GM23338 (cell line): ENCODE measurements around the gene MYDGF. TPM values are rescaled to one million over a fixed set of nuclear protein-coding genes. Genes with fewer than 3 reads are reported as not detected.

ENCODE experiments used
- ATAC-seq: fragments of 200-7000 bp; cut with Tn5 transposase; 3 replicates; pipeline ENCODE4 v1.9.1; 2020
- DNase-seq: peaks from one replicate; pipeline ENCODE4 v3.0.0-alpha.2; 2015; ENCODE audit warnings: low spot score
- H2AFZ ChIP-seq: fragments of 200-600 bp; sonication (generic); 2 replicates; pipeline ENCODE4 v1.8.0; 2016; ENCODE audit warnings: antibody characterized with exemption, mild to moderate bottlenecking, moderate library complexity
- H3F3A ChIP-seq: fragments of 200-600 bp; sonication (generic); replicated peaks from 2 replicates; pipeline ENCODE4 v1.8.0; 2017; ENCODE audit warnings: antibody characterized with exemption, mixed run types, low read depth
- H3K27ac ChIP-seq: fragments of 200-600 bp; sonication (generic); 2 replicates; pipeline ENCODE4 v1.6.1; 2016; ENCODE audit warnings: low read depth
- H3K27me3 ChIP-seq: fragments of 200-600 bp; sonication (generic); 2 replicates; pipeline ENCODE4 v1.8.0; 2016; ENCODE audit warnings: mild to moderate bottlenecking, mixed run types, moderate library complexity; ENCODE audit not compliant: insufficient read depth
- H3K36me3 ChIP-seq: fragments of 200-600 bp; sonication (generic); 2 replicates; pipeline ENCODE4 v1.8.0; 2016; ENCODE audit warnings: mild to moderate bottlenecking; ENCODE audit not compliant: insufficient read depth
- H3K4me1 ChIP-seq: fragments of 200-600 bp; sonication (generic); 2 replicates; pipeline ENCODE4 v1.8.0; 2016; ENCODE audit warnings: mild to moderate bottlenecking, moderate library complexity; ENCODE audit not compliant: insufficient read depth
- H3K4me2 ChIP-seq: fragments of 200-600 bp; sonication (generic); 2 replicates; pipeline ENCODE4 v1.7.1; 2017; ENCODE audit warnings: mixed run types
- H3K4me3 ChIP-seq: fragments of 200-600 bp; sonication (generic); 2 replicates; pipeline ENCODE4 v1.6.1; 2016; ENCODE audit warnings: mixed run types
- H3K79me2 ChIP-seq: fragments of 200-600 bp; sonication (generic); replicated peaks from 2 replicates; pipeline ENCODE4 v1.8.0; 2017; ENCODE audit warnings: mild to moderate bottlenecking; ENCODE audit not compliant: insufficient read depth
- H3K9me2 ChIP-seq: fragments of 200-600 bp; sonication (generic); 2 replicates; pipeline ENCODE4 v1.8.0; 2017; ENCODE audit not compliant: insufficient read depth
- H4K20me1 ChIP-seq: fragments of 200-600 bp; sonication (generic); replicated peaks from 2 replicates; pipeline ENCODE4 v1.8.0; 2017; ENCODE audit warnings: mild to moderate bottlenecking; ENCODE audit not compliant: insufficient read depth
- H3K27ac Mint-ChIP-seq: 2 replicates; pipeline ENCODE4 v1.8.0; 2020; ENCODE audit warnings: inconsistent platforms, mild to moderate bottlenecking, moderate library complexity, mixed read lengths
- H3K27me3 Mint-ChIP-seq: 3 replicates; pipeline ENCODE4 v1.8.0; 2022; ENCODE audit warnings: low read depth, mild to moderate bottlenecking, moderate library complexity, mixed read lengths, inconsistent platforms; ENCODE audit not compliant: insufficient read depth, poor library complexity
- H3K36me3 Mint-ChIP-seq: 3 replicates; pipeline ENCODE4 v1.8.0; 2021; ENCODE audit warnings: low read depth, mild to moderate bottlenecking, inconsistent platforms, moderate library complexity, mixed read lengths
- H3K4me1 Mint-ChIP-seq: 3 replicates; pipeline ENCODE4 v1.8.0; 2020; ENCODE audit warnings: mild to moderate bottlenecking, inconsistent platforms, mixed read lengths
- H3K4me3 Mint-ChIP-seq: 3 replicates; pipeline ENCODE4 v1.8.0; 2021; ENCODE audit warnings: moderate library complexity, mild to moderate bottlenecking, inconsistent platforms, mixed read lengths
- H3K9me3 Mint-ChIP-seq: 3 replicates; pipeline ENCODE4 v1.8.0; 2020; ENCODE audit warnings: moderate library complexity, mild to moderate bottlenecking, inconsistent platforms, mixed read lengths
- CREB1 ChIP-seq: fragments of 250-450 bp; sonication (Bioruptor Pico); IDR thresholded peaks from 2 replicates; pipeline ENCODE4 v1.5.0; 2020; ENCODE audit warnings: low read depth, mild to moderate bottlenecking, moderate library complexity
- EZH2 ChIP-seq: fragments of 200-600 bp; sonication (generic); IDR thresholded peaks from one replicate; pipeline ENCODE4 v1.8.0; 2017; ENCODE audit warnings: antibody characterized with exemption, mild to moderate bottlenecking, low read depth; ENCODE audit not compliant: unreplicated experiment
- EZH2phosphoT487 ChIP-seq: fragments of 200-600 bp; sonication (generic); IDR thresholded peaks from one replicate; pipeline ENCODE4 v1.8.1; 2018; ENCODE audit warnings: antibody characterized with exemption; ENCODE audit not compliant: unreplicated experiment
- NANOG ChIP-seq: IDR thresholded peaks from 2 replicates; pipeline ENCODE4 v1.6.1; 2016; ENCODE audit warnings: antibody characterized with exemption, borderline replicate concordance
- POLR2AphosphoS5 ChIP-seq: IDR thresholded peaks from 2 replicates; pipeline ENCODE4 v1.6.1; 2016; ENCODE audit warnings: antibody characterized with exemption, low read depth
- STAT1 ChIP-seq: IDR thresholded peaks from one replicate; pipeline ENCODE4 v1.6.1; 2016; ENCODE audit warnings: antibody characterized with exemption; ENCODE audit not compliant: unreplicated experiment
- ZNF331 ChIP-seq: fragments of 250-450 bp; sonication (Bioruptor Pico); IDR thresholded peaks from 2 replicates; pipeline ENCODE4 v1.5.0; 2020; ENCODE audit warnings: low read depth, mild to moderate bottlenecking, moderate library complexity
- polyA plus RNA-seq: library from polyadenylated mRNA; unstranded; fragments of >200 nt; fragmentation: Nextera tagmentation; extraction: Ambion mirVana; gene quantifications from 2 replicates; pipeline ENCODE4 v1.2.1, GENCODE V29; 2016
- total RNA-seq: library from RNA; depleted of rRNA; stranded (reverse); fragments of >200 nt; shearing (Covaris generic); gene quantifications from 2 replicates; pipeline ENCODE4 v1.2.3, GENCODE V29; 2014
- TF ChIP-seq, protein P1 (sequence below): IDR thresholded peaks from 2 replicates; pipeline ENCODE4 v1.6.1; 2016; ENCODE audit warnings: antibody characterized with exemption
- TF ChIP-seq, protein P2 (sequence below): IDR thresholded peaks from one replicate; pipeline ENCODE4 v1.6.1; 2018; ENCODE audit warnings: antibody characterized with exemption; ENCODE audit not compliant: unreplicated experiment
- TF ChIP-seq, protein P3 (sequence below): fragments of 250-450 bp; sonication (Bioruptor Pico); IDR thresholded peaks from 2 replicates; pipeline ENCODE4 v1.5.0; 2020; ENCODE audit warnings: mild to moderate bottlenecking, moderate library complexity

Gene MYDGF
- total and polyA plus RNA-seq, 2 experiments from 2014 or later, result 42.3 to 99.5 TPM

DNA sequence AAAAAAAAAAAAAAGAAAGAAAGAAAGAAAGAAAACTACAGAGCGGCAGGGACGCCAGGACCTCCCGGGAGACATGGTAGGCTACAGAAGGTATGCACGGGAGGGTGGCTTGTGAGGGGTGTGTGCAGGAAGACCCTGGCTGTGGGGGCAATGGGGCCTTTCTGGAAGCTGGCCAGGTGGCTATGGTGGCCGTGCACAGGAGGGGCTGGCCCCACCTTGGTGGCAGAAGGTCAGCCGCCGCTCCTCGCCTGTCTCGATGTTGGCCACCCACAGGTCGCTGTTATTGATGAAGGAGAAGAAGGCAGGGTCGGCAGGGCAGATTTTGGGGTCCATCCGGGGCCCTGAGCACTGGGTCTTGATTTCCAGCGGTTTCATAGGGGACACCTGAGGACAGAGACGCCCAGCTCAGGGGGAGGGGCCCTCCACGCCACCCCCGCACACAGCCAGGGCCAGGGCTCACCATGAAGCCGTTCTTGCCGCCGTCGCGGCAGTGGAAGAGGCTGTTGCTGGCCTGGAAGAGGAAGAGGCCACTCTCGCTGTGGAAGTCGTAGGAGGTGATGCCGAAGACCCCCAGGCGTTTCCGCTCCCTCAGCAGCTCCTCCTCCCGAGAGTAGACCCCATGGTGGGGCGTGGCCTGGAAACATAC lies 33.7 kb upstream of the MYDGF start (continued):
- TF ChIP-seq, protein P1, sequence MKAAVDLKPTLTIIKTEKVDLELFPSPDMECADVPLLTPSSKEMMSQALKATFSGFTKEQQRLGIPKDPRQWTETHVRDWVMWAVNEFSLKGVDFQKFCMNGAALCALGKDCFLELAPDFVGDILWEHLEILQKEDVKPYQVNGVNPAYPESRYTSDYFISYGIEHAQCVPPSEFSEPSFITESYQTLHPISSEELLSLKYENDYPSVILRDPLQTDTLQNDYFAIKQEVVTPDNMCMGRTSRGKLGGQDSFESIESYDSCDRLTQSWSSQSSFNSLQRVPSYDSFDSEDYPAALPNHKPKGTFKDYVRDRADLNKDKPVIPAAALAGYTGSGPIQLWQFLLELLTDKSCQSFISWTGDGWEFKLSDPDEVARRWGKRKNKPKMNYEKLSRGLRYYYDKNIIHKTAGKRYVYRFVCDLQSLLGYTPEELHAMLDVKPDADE, result no peak
- TF ChIP-seq POLR2AphosphoS5 (no peak), EZH2 (no peak)
- TF ChIP-seq, protein P2, sequence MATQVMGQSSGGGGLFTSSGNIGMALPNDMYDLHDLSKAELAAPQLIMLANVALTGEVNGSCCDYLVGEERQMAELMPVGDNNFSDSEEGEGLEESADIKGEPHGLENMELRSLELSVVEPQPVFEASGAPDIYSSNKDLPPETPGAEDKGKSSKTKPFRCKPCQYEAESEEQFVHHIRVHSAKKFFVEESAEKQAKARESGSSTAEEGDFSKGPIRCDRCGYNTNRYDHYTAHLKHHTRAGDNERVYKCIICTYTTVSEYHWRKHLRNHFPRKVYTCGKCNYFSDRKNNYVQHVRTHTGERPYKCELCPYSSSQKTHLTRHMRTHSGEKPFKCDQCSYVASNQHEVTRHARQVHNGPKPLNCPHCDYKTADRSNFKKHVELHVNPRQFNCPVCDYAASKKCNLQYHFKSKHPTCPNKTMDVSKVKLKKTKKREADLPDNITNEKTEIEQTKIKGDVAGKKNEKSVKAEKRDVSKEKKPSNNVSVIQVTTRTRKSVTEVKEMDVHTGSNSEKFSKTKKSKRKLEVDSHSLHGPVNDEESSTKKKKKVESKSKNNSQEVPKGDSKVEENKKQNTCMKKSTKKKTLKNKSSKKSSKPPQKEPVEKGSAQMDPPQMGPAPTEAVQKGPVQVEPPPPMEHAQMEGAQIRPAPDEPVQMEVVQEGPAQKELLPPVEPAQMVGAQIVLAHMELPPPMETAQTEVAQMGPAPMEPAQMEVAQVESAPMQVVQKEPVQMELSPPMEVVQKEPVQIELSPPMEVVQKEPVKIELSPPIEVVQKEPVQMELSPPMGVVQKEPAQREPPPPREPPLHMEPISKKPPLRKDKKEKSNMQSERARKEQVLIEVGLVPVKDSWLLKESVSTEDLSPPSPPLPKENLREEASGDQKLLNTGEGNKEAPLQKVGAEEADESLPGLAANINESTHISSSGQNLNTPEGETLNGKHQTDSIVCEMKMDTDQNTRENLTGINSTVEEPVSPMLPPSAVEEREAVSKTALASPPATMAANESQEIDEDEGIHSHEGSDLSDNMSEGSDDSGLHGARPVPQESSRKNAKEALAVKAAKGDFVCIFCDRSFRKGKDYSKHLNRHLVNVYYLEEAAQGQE, result no peak

DNA sequence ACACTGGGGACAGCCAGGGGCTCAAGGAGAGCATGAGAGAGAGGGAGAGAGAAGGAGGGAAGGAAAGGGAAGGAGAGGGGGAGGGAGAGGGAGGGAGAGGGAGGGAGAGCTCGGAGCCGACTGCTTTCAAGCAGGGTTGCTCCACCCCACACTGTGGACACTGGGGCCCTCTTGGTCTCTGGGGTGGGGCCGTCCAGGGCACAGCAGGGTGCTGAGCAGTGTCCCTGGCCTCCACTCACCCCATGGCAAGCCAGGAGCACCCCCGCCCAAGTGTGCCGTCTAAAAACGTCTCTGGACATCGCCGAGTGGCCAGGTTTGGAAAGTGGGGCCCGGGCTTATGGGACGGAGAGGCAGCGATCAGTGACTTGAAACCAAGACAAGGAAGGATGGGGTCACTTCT lies 32.6 kb upstream of the MYDGF start:
- DNase-seq, result no peak
- no peak overlapping the region for H3K4me3 ChIP-seq
- H3K36me3 ChIP-seq, result peaks cover 8% of the 10 kb centered on the region; the same call in 1 of the 2 replicates
- H3F3A ChIP-seq, result 0 out of 2 replicates have a peak, but pooled peaks cover 3% of the 10 kb centered on the region
- no peaks in the 10 kb centered on the region for H3K79me2 ChIP-seq
- no peaks in the 10 kb centered on the region for H3K9me2 ChIP-seq
- H3K4me3 Mint-ChIP-seq, result no peak overlapping the region
- H3K27me3 Mint-ChIP-seq, result peaks cover 6% of the 10 kb centered on the region
- H3K4me2 ChIP-seq, result no peak overlapping the region
- H3K4me1 Mint-ChIP-seq, result no peaks in the 10 kb centered on the region
- no peak overlapping the region for H3K27ac Mint-ChIP-seq
- H3K27me3 ChIP-seq, result no peaks in the 10 kb centered on the region
- ATAC-seq, result no peak
- H3K36me3 Mint-ChIP-seq, result peaks cover 46% of the 10 kb centered on the region
- H3K27ac ChIP-seq, result no peak overlapping the region
- no peaks in the 10 kb centered on the region for H3K4me1 ChIP-seq
- H3K9me3 Mint-ChIP-seq, result no peaks in the 10 kb centered on the region
- H4K20me1 ChIP-seq, result peaks cover 4% of the 10 kb centered on the region; the same call in 1 of the 2 replicates
- H2AFZ ChIP-seq, result no peak overlapping the region
- TF ChIP-seq ZNF331 (no peak), EZH2phosphoT487 (no peak), STAT1 (no peak), CREB1 (CRISPR knock-in tag) (no peak), POLR2AphosphoS5 (no peak), NANOG (no peak)
- TF ChIP-seq, protein P3, sequence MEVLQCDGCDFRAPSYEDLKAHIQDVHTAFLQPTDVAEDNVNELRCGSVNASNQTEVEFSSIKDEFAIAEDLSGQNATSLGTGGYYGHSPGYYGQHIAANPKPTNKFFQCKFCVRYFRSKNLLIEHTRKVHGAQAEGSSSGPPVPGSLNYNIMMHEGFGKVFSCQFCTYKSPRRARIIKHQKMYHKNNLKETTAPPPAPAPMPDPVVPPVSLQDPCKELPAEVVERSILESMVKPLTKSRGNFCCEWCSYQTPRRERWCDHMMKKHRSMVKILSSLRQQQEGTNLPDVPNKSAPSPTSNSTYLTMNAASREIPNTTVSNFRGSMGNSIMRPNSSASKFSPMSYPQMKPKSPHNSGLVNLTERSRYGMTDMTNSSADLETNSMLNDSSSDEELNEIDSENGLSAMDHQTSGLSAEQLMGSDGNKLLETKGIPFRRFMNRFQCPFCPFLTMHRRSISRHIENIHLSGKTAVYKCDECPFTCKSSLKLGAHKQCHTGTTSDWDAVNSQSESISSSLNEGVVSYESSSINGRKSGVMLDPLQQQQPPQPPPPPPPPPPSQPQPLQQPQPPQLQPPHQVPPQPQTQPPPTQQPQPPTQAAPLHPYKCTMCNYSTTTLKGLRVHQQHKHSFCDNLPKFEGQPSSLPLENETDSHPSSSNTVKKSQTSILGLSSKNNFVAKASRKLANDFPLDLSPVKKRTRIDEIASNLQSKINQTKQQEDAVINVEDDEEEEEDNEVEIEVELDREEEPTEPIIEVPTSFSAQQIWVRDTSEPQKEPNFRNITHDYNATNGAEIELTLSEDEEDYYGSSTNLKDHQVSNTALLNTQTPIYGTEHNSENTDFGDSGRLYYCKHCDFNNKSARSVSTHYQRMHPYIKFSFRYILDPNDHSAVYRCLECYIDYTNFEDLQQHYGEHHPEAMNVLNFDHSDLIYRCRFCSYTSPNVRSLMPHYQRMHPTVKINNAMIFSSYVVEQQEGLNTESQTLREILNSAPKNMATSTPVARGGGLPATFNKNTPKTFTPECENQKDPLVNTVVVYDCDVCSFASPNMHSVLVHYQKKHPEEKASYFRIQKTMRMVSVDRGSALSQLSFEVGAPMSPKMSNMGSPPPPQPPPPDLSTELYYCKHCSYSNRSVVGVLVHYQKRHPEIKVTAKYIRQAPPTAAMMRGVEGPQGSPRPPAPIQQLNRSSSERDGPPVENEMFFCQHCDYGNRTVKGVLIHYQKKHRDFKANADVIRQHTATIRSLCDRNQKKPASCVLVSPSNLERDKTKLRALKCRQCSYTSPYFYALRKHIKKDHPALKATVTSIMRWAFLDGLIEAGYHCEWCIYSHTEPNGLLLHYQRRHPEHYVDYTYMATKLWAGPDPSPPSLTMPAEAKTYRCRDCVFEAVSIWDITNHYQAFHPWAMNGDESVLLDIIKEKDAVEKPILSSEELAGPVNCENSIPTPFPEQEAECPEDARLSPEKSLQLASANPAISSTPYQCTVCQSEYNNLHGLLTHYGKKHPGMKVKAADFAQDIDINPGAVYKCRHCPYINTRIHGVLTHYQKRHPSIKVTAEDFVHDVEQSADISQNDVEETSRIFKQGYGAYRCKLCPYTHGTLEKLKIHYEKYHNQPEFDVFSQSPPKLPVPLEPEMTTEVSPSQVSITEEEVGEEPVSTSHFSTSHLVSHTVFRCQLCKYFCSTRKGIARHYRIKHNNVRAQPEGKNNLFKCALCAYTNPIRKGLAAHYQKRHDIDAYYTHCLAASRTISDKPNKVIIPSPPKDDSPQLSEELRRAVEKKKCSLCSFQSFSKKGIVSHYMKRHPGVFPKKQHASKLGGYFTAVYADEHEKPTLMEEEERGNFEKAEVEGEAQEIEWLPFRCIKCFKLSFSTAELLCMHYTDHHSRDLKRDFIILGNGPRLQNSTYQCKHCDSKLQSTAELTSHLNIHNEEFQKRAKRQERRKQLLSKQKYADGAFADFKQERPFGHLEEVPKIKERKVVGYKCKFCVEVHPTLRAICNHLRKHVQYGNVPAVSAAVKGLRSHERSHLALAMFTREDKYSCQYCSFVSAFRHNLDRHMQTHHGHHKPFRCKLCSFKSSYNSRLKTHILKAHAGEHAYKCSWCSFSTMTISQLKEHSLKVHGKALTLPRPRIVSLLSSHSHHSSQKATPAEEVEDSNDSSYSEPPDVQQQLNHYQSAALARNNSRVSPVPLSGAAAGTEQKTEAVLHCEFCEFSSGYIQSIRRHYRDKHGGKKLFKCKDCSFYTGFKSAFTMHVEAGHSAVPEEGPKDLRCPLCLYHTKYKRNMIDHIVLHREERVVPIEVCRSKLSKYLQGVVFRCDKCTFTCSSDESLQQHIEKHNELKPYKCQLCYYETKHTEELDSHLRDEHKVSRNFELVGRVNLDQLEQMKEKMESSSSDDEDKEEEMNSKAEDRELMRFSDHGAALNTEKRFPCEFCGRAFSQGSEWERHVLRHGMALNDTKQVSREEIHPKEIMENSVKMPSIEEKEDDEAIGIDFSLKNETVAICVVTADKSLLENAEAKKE (CRISPR knock-in tag), result no peak
- TF ChIP-seq, protein P2, result no peak
